MCF 10A (cell line): ENCODE results near the gene BAZ2A. TPM values are rescaled to one million over a fixed set of nuclear protein-coding genes. Genes with fewer than 3 reads are reported as not detected.

ENCODE experiments used
- BruUV-seq: library from RNA; stranded (reverse); fragments of 400-500 nt; replicated peaks from 2 replicates; lab custom pipeline; 2021; lab: Mats Ljungman, UMichigan
- CTCF ChIA-PET: fragments of 300-600 bp; sonication (Branson Sonifier 250); formaldehyde crosslinking; extraction: SDS; loops from one replicate; lab custom pipeline; 2021; ENCODE audit warnings: antibody characterized with exemption, inconsistent platforms; lab: Yijun Ruan, JAX
- POLR2A ChIA-PET: fragments of 300-600, 350-650 bp; sonication (Branson Sonifier 250); formaldehyde crosslinking; extraction: SDS; loops from one replicate; lab custom pipeline; 2020; ENCODE audit warnings: antibody characterized with exemption, inconsistent platforms; lab: Yijun Ruan, JAX
- DNase-seq: peaks from one replicate; pipeline ENCODE4 v3.0.0-alpha.2; 2018; ENCODE audit not compliant: unreplicated experiment
- H3K27ac Mint-ChIP-seq: one replicate; pipeline ENCODE4 v1.8.0; 2022; ENCODE audit warnings: mild to moderate bottlenecking, low read depth, mixed read lengths; ENCODE audit not compliant: unreplicated experiment
- H3K27me3 Mint-ChIP-seq: one replicate; pipeline ENCODE4 v1.8.0; 2022; ENCODE audit warnings: mixed read lengths; ENCODE audit not compliant: insufficient read depth, unreplicated experiment
- H3K36me3 Mint-ChIP-seq: one replicate; pipeline ENCODE4 v1.8.0; 2022; ENCODE audit warnings: mild to moderate bottlenecking, moderate library complexity, mixed read lengths; ENCODE audit not compliant: insufficient read depth, unreplicated experiment
- H3K4me1 Mint-ChIP-seq: one replicate; pipeline ENCODE4 v1.8.0; 2022; ENCODE audit warnings: mixed read lengths; ENCODE audit not compliant: insufficient read depth, unreplicated experiment
- H3K4me3 Mint-ChIP-seq: one replicate; pipeline ENCODE4 v1.8.0; 2022; ENCODE audit warnings: mild to moderate bottlenecking, moderate library complexity, mixed read lengths; ENCODE audit not compliant: unreplicated experiment
- H3K9me3 Mint-ChIP-seq: one replicate; pipeline ENCODE4 v1.8.0; 2022; ENCODE audit warnings: mixed read lengths; ENCODE audit not compliant: unreplicated experiment
- intact Hi-C: fragments of 100-400 bp; cut with micrococcal nuclease; formaldehyde crosslinking; loops from 2 replicates; pipeline ENCODE4 v1.14.1; 2022
- total RNA-seq: library from RNA; stranded (reverse); gene quantifications from 2 replicates; pipeline ENCODE4 v1.2.3, GENCODE V29; 2022
- TF ChIP-seq, protein P1 (sequence below): fragments of 200-600 bp; IDR thresholded peaks from one replicate; pipeline ENCODE4 v1.8.0; 2022; ENCODE audit warnings: antibody characterized with exemption, mild to moderate bottlenecking; ENCODE audit not compliant: unreplicated experiment

The BAZ2A gene
- total RNA-seq, 1 experiment from 2014 or later = 87.3 TPM

DNA sequence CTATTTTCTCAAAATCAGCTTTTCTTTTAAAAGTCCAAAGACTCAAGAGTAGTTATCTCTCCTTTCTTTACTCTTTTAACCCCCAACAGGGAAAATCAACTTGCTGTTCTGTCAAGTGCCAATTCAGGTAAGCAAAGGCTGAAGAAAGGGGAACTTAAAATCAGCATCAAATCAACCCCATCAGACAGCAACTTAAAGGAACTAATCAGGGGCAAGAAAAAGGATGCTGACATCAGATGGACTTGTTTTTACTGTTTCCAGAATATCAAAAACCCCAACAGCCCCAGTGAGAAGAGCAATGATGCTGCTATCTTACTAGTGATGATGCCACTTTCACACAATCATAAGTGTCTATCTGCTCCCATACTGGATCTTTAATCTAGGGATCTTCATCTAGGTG lies 3.4 kb downstream of the BAZ2A start:
- ChIA-PET CTCF (interaction anchor here (3.8 to 5.6 kb wide), 2 partner anchors 9 to 113 kb away, joined by 20 to 45 read pairs; no protein-coding TSS in a partner anchor), POLR2A (interaction anchor here (0.7 to 4.2 kb wide), 4 partner anchors 9 to 18 kb away, joined by 3 to 34 read pairs (median 5); partner anchors contain the start of gene ATP5F1B)
- no peak overlapping the region for H3K4me3 Mint-ChIP-seq

DNA sequence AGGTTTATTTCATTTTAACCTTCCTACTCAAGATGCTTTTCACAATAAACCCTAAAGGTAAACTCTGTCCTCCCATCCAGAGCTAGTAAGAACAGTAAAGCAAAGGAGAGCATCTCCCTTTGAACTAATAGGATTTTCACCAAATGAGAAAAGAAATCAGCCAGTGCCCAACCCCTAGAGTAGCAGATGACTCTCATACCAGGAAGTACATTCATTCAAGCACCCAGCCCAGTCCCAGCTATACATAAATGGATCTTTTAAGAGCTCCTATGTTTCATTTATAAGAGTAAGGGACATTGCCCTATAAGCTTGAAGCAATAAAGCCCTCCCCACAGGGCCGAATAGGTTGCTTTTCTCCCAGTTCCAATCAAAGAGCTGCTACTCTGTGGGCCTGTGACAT lies 7.6 kb downstream of the BAZ2A start:
- Mint-ChIP-seq H3K36me3 (peaks cover 79% of the 10 kb centered on the region), H3K4me3 (no peak overlapping the region), H3K9me3 (no peaks in the 10 kb centered on the region), H3K4me1 (peaks cover 10% of the 10 kb centered on the region), H3K27me3 (no peaks in the 10 kb centered on the region), H3K27ac (no peak overlapping the region)
- intact Hi-C loops = no loop called here
- POLR2A ChIA-PET = interaction anchor here (0.6 to 2.8 kb wide), 6 partner anchors 10 to 128 kb away, joined by 3 to 9 read pairs (median 4); partner anchors contain the start of gene RBMS2
- TF ChIP-seq, protein P1, sequence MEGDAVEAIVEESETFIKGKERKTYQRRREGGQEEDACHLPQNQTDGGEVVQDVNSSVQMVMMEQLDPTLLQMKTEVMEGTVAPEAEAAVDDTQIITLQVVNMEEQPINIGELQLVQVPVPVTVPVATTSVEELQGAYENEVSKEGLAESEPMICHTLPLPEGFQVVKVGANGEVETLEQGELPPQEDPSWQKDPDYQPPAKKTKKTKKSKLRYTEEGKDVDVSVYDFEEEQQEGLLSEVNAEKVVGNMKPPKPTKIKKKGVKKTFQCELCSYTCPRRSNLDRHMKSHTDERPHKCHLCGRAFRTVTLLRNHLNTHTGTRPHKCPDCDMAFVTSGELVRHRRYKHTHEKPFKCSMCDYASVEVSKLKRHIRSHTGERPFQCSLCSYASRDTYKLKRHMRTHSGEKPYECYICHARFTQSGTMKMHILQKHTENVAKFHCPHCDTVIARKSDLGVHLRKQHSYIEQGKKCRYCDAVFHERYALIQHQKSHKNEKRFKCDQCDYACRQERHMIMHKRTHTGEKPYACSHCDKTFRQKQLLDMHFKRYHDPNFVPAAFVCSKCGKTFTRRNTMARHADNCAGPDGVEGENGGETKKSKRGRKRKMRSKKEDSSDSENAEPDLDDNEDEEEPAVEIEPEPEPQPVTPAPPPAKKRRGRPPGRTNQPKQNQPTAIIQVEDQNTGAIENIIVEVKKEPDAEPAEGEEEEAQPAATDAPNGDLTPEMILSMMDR = no peak
- CTCF ChIA-PET = interaction anchor here (0.9 to 1.3 kb wide), 3 partner anchors 13 to 126 kb away, joined by 3 to 4 read pairs (median 3); no protein-coding TSS in a partner anchor
- DNase-seq = no peak
- BruUV-seq = no TSS peak

More for the DNA sequence above, 3.4 kb downstream of the BAZ2A start:
- no peaks in the 10 kb centered on the region for H3K27me3 Mint-ChIP-seq
- BruUV-seq = TSS peak; percentile 3
- TF ChIP-seq, protein P1 = no peak
- intact Hi-C loops = no loop called here
- DNase-seq = no peak
- no peak overlapping the region for H3K27ac Mint-ChIP-seq
- H3K9me3 Mint-ChIP-seq = no peaks in the 10 kb centered on the region
- peaks cover 24% of the 10 kb centered on the region for H3K4me1 Mint-ChIP-seq
- peaks cover 50% of the 10 kb centered on the region for H3K36me3 Mint-ChIP-seq

DNA sequence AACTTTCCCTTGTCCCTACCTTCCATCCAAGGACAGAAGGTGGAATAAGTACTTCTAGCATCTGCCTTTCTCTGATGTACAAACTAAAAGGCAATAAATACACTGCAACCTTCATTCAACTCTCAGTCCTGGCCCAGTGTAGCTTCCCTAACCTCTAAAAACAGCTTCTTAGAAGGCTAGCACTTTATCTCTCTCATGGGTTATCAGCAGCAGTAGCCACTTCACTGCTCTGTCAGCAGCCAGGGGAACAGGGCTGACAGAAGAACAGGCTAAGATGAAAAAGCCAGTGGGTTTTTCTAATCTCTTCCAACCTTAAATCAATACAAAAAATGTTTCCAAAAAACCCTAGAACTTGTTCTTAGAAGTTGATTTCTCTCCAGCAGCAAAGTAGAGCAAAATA lies 13.2 kb downstream of the BAZ2A start:
- peaks cover 94% of the 10 kb centered on the region for H3K36me3 Mint-ChIP-seq
- no peaks in the 10 kb centered on the region for H3K9me3 Mint-ChIP-seq
- ChIA-PET POLR2A (interaction anchor here (0.5 to 0.8 kb wide), 2 partner anchors 17 to 467 kb away, joined by 3 to 4 read pairs; no protein-coding TSS in a partner anchor), CTCF (interaction anchor here (1.7 kb wide), 1 partner anchor 11 kb away, joined by 4 read pairs; no protein-coding TSS in a partner anchor)
- intact Hi-C loops = no loop called here
- H3K27me3 Mint-ChIP-seq = no peaks in the 10 kb centered on the region
- TF ChIP-seq, protein P1 = no peak
- H3K4me1 Mint-ChIP-seq = peaks cover 5% of the 10 kb centered on the region
- no peak overlapping the region for H3K27ac Mint-ChIP-seq
- H3K4me3 Mint-ChIP-seq = no peak overlapping the region
- no peak for DNase-seq
- no TSS peak for BruUV-seq

DNA sequence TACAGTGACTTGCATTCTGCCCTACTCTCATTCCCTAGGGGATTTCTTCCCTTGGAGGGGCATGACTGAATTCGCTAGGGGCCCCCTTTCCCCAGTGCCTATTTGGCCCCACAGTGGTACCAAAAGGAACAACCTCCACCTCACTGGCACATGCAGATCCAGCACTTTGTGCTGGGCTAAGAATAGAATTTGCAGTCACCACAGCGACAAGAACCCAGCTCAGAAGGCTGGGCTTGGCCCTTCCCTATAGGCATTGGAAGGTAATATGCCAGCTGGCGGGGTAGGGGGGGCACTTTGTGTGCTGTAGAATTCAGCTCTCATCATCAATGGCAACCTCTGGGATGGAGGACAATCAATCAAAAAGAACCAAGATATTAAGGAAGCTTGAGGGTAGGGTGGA lies 13.9 kb downstream of the BAZ2A start:
- peaks cover 5% of the 10 kb centered on the region for H3K4me1 Mint-ChIP-seq
- BruUV-seq = no TSS peak
- DNase-seq = no peak
- intact Hi-C loops = no loop called here
- peaks cover 95% of the 10 kb centered on the region for H3K36me3 Mint-ChIP-seq
- no peak overlapping the region for H3K27ac Mint-ChIP-seq
- ChIA-PET CTCF (interaction anchor here (1.7 kb wide), 1 partner anchor 12 kb away, joined by 4 read pairs; no protein-coding TSS in a partner anchor), POLR2A (interaction anchor here (0.8 kb wide), 1 partner anchor 18 kb away, joined by 3 read pairs; no protein-coding TSS in a partner anchor)
- H3K4me3 Mint-ChIP-seq = no peak overlapping the region
- H3K9me3 Mint-ChIP-seq = no peaks in the 10 kb centered on the region
- H3K27me3 Mint-ChIP-seq = no peaks in the 10 kb centered on the region
- TF ChIP-seq, protein P1 = no peak
